ENCODE measurements around the gene ANKRD36B. TPM values are rescaled to one million over a fixed set of nuclear protein-coding genes. Genes with fewer than 3 reads are reported as not detected.
"Not testable (repeated sequence)": the region's sequence is repeated elsewhere in the genome, so short reads cannot be mapped to it uniquely, and the experiment has no call there.

Gene ANKRD36B
- polyA plus RNA-seq, 1 of the 3 experiments (the other 2 are of a cell fraction), result 3.8 TPM

DNA sequence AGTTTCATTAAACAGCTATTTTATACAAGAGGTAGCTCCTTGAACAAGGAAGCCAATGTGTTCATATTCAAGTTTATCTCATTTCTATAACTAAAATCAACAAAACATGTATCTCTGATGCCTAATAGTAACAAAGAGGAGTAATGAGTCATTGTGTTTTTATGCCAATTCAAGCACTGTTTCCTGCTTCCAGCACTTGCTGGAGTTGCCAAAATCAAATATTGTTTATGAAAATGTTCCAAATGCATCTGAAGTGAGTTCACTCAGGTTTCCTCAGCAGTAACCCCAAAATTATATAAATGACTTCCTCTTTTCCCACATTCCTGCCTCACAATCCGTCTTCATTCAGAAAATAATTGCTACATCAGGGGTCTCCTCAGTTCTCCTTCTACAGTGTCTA lies 39.2 kb downstream of the ANKRD36B start:
- H3K4me3 ChIP-seq (ENCODE audit: low read depth in 2 of 2, low read length in 1 of 2); H3K9me3 ChIP-seq; DNase-seq; H3K27me3 ChIP-seq (ENCODE audit: insufficient read depth); H3F3A ChIP-seq (replicated peaks; ENCODE audit: insufficient read depth); H3K4me1 ChIP-seq (ENCODE audit: control insufficient read depth in 1 of 2, insufficient read depth in 2 of 2, low read depth in 1 of 2, low read length in 1 of 2); H4K20me1 ChIP-seq (ENCODE audit: insufficient read depth); H3K9me2 ChIP-seq; CTCF ChIA-PET; H3K9ac ChIP-seq; H2AFZ ChIP-seq (ENCODE audit: low read depth); H3K4me2 ChIP-seq; H3K79me2 ChIP-seq (ENCODE audit: insufficient read depth); POLR2A ChIA-PET: not testable (repeated sequence)
- 82% methylated on average over 1 of the region's 1 CpG for WGBS (ENCODE audit: low lambda C conversion rate)
- peaks cover 23 to 28% of the 10 kb centered on the region in 2 experiments for H3K36me3 ChIP-seq (replicated peaks in 1 of 2; ENCODE audit: control insufficient read depth in 1 of 2, insufficient read depth in 2 of 2, low read length in 1 of 2)
- peak overlapping the region in 1 of 2 experiments; percentile 14; a peak in 1 of 4 replicates for H3K27ac ChIP-seq (ENCODE audit: low read depth in 2 of 2, low read length in 1 of 2)

- CTCF ChIA-PET; H3K4me1 ChIP-seq (ENCODE audit: control insufficient read depth in 1 of 2, insufficient read depth in 2 of 2, low read depth in 1 of 2, low read length in 1 of 2): not testable (repeated sequence)
Observed at GRCh38 chr2:97549058-97549457, 40.6 kb downstream of the ANKRD36B start.

GRCh38 chr2:97548536-97548935 lies 41.1 kb downstream of the ANKRD36B start:
- CTCF ChIA-PET; H3K27me3 ChIP-seq (ENCODE audit: insufficient read depth); H3K4me1 ChIP-seq (ENCODE audit: control insufficient read depth in 1 of 2, insufficient read depth in 2 of 2, low read depth in 1 of 2, low read length in 1 of 2); H3K9me2 ChIP-seq; H3F3A ChIP-seq (replicated peaks; ENCODE audit: insufficient read depth); H3K9ac ChIP-seq; H3K9me3 ChIP-seq; H3K4me2 ChIP-seq; H3K27ac ChIP-seq (ENCODE audit: low read depth in 2 of 2, low read length in 1 of 2); DNase-seq; H4K20me1 ChIP-seq (ENCODE audit: insufficient read depth); POLR2A ChIA-PET; H2AFZ ChIP-seq (ENCODE audit: low read depth); H3K79me2 ChIP-seq (ENCODE audit: insufficient read depth); H3K4me3 ChIP-seq (ENCODE audit: low read depth in 2 of 2, low read length in 1 of 2): not testable (repeated sequence)
- H3K36me3 ChIP-seq (replicated peaks in 1 of 2; ENCODE audit: control insufficient read depth in 1 of 2, insufficient read depth in 2 of 2, low read length in 1 of 2), result peaks cover 20 to 25% of the 10 kb centered on the region in 2 experiments

More at GRCh38 chr2:97549058-97549457, 40.6 kb downstream of the ANKRD36B start:
- H4K20me1 ChIP-seq (ENCODE audit: insufficient read depth); H3K4me3 ChIP-seq (ENCODE audit: low read depth in 2 of 2, low read length in 1 of 2); H3K79me2 ChIP-seq (ENCODE audit: insufficient read depth); H2AFZ ChIP-seq (ENCODE audit: low read depth); H3K9me3 ChIP-seq; H3F3A ChIP-seq (replicated peaks; ENCODE audit: insufficient read depth); H3K9ac ChIP-seq; H3K27ac ChIP-seq (ENCODE audit: low read depth in 2 of 2, low read length in 1 of 2); H3K4me2 ChIP-seq; POLR2A ChIA-PET; H3K27me3 ChIP-seq (ENCODE audit: insufficient read depth); H3K9me2 ChIP-seq; DNase-seq: not testable (repeated sequence)
- peaks cover 20 to 25% of the 10 kb centered on the region in 2 experiments for H3K36me3 ChIP-seq (replicated peaks in 1 of 2; ENCODE audit: control insufficient read depth in 1 of 2, insufficient read depth in 2 of 2, low read length in 1 of 2)
- WGBS (ENCODE audit: low lambda C conversion rate), result 95% methylated on average over 5 of the region's 5 CpGs

DNA sequence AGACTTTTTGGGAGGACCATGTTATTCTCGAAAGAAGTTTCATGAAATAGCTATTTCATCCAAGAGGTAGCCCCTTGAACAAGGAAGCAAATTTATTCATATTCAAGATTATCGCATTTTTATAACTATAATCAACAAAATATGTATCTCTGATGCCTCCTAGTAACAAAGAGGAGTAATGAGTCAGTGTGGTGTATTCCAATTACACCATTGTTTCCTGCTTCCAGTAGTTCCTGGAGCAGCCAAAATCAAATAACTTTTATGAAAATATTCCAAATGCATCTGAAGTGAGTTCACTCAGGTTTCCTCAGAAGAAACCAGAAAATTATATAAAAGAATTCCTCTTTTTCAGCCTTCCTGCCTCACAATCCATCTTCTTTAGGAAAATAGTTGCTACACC lies 43.0 kb downstream of the ANKRD36B start:
- POLR2A ChIA-PET, result no interaction called here
- TF ChIP-seq JUND (IDR thresholded peaks at IDR 0.05) (no peak), SIN3A (IDR thresholded peaks at IDR 0.05; ENCODE audit: borderline replicate concordance, low read depth, low read length) (no peak), MEF2A (IDR thresholded peaks at IDR 0.05; ENCODE audit: borderline replicate concordance, low read depth) (no peak), CHD2 (IDR thresholded peaks at IDR 0.05; ENCODE audit: low read length, partially characterized antibody) (no peak), FOXM1 (IDR thresholded peaks at IDR 0.05; ENCODE audit: low read depth) (no peak), RFX5 (IDR thresholded peaks at IDR 0.05; ENCODE audit: low read length) (no peak), RCOR1 (IDR thresholded peaks at IDR 0.05; ENCODE audit: low read length) (no peak), NRF1 (IDR thresholded peaks at IDR 0.05; ENCODE audit: low read depth, low read length) (no peak), TEAD4 (IDR thresholded peaks at IDR 0.05; ENCODE audit: borderline replicate concordance, insufficient read depth) (no peak), POLR2AphosphoS5 (IDR thresholded peaks at IDR 0.05; ENCODE audit: low read depth, low read length) (no peak)
- TF ChIP-seq, protein P1, sequence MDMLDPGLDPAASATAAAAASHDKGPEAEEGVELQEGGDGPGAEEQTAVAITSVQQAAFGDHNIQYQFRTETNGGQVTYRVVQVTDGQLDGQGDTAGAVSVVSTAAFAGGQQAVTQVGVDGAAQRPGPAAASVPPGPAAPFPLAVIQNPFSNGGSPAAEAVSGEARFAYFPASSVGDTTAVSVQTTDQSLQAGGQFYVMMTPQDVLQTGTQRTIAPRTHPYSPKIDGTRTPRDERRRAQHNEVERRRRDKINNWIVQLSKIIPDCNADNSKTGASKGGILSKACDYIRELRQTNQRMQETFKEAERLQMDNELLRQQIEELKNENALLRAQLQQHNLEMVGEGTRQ (IDR thresholded peaks at IDR 0.05; ENCODE audit: borderline replicate concordance, low read depth, low read length), result no peak
- TF ChIP-seq, protein P2, sequence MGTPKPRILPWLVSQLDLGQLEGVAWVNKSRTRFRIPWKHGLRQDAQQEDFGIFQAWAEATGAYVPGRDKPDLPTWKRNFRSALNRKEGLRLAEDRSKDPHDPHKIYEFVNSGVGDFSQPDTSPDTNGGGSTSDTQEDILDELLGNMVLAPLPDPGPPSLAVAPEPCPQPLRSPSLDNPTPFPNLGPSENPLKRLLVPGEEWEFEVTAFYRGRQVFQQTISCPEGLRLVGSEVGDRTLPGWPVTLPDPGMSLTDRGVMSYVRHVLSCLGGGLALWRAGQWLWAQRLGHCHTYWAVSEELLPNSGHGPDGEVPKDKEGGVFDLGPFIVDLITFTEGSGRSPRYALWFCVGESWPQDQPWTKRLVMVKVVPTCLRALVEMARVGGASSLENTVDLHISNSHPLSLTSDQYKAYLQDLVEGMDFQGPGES (IDR thresholded peaks at IDR 0.05; ENCODE audit: low read depth, low read length), result no peak
- TF ChIP-seq, protein P3, sequence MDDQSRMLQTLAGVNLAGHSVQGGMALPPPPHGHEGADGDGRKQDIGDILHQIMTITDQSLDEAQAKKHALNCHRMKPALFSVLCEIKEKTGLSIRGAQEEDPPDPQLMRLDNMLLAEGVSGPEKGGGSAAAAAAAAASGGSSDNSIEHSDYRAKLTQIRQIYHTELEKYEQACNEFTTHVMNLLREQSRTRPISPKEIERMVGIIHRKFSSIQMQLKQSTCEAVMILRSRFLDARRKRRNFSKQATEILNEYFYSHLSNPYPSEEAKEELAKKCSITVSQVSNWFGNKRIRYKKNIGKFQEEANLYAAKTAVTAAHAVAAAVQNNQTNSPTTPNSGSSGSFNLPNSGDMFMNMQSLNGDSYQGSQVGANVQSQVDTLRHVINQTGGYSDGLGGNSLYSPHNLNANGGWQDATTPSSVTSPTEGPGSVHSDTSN (IDR thresholded peaks at IDR 0.05), result no peak

More for the DNA sequence above, 43.0 kb downstream of the ANKRD36B start:
- Histone ChIP-seq H3F3A (replicated peaks; ENCODE audit: insufficient read depth) (no peaks in the 10 kb centered on the region), H4K20me1 (ENCODE audit: insufficient read depth) (no peaks in the 10 kb centered on the region), H3K9me3 (no peaks in the 10 kb centered on the region), H3K79me2 (ENCODE audit: insufficient read depth) (no peaks in the 10 kb centered on the region), H3K4me3 (ENCODE audit: low read depth in 2 of 2, low read length in 1 of 2) (no peak overlapping the region), H3K9ac (no peak overlapping the region), H3K9me2 (no peaks in the 10 kb centered on the region), H3K36me3 (replicated peaks in 1 of 2; ENCODE audit: control insufficient read depth in 1 of 2, insufficient read depth in 2 of 2, low read length in 1 of 2) (peaks cover 16 to 20% of the 10 kb centered on the region in 2 experiments), H3K4me2 (no peak overlapping the region), H3K4me1 (ENCODE audit: control insufficient read depth in 1 of 2, insufficient read depth in 2 of 2, low read depth in 1 of 2, low read length in 1 of 2) (no peaks in the 10 kb centered on the region; a peak in 2 of 4 replicates), H3K27ac (ENCODE audit: low read depth in 2 of 2, low read length in 1 of 2) (no peak overlapping the region), H3K27me3 (ENCODE audit: insufficient read depth) (no peaks in the 10 kb centered on the region), H2AFZ (ENCODE audit: low read depth) (no peak overlapping the region)
- CTCF ChIA-PET, result no interaction called here
- 83% methylated on average over 2 of the region's 2 CpGs for WGBS (ENCODE audit: low lambda C conversion rate)
- no peak for DNase-seq
